CMK (cell line): Measurements from ENCODE around the gene APOD.

ENCODE experiments used
- DNase-seq: peaks from one replicate; pipeline ENCODE4 v3.0.0-alpha.2; 2010; ENCODE audit warnings: low read depth

APOD gene

GRCh38 chr3:195524171-195524896 is 59.4 kb downstream of the APOD start:
- no peak for DNase-seq

GRCh38 chr3:195522254-195523023 is 61.3 kb downstream of the APOD start:
- no peak for DNase-seq
